Subcutaneous abdominal adipose tissue (tissue), 5 donors: ENCODE data around the gene ADAMTS5.

ENCODE experiments used
- H3K27ac ChIP-seq: one replicate; pipeline ENCODE4 v1.7.0; 2013; ENCODE audit warnings: low read depth, mild to moderate bottlenecking, inconsistent platforms, low read length, moderate library complexity
- H3K27me3 ChIP-seq, 5 donors: one replicate each; pipeline ENCODE4 v1.7.0; 2013; ENCODE audit warnings: low read length in 5 of 5, inconsistent platforms in 1 of 5; ENCODE audit not compliant: control insufficient read depth in 5 of 5, insufficient read depth in 4 of 5
- H3K36me3 ChIP-seq, 5 donors: one replicate each; pipeline ENCODE4 v1.7.0; 2013; ENCODE audit warnings: low read length in 5 of 5; ENCODE audit not compliant: control insufficient read depth in 5 of 5, insufficient read depth in 5 of 5
- H3K4me1 ChIP-seq, 5 donors: one replicate each; pipeline ENCODE4 v1.7.0; 2013; ENCODE audit warnings: low read length in 5 of 5, mild to moderate bottlenecking in 3 of 5, moderate library complexity in 1 of 5; ENCODE audit not compliant: control insufficient read depth in 5 of 5, insufficient read depth in 5 of 5
- H3K4me3 ChIP-seq, 5 donors: one replicate each; pipeline ENCODE4 v1.7.0; 2013; ENCODE audit warnings: low read length in 5 of 5, low read depth in 1 of 5
- H3K9ac ChIP-seq, 5 donors: one replicate each; pipeline ENCODE4 v1.7.0; 2013; ENCODE audit warnings: low read length in 5 of 5, mild to moderate bottlenecking in 4 of 5, moderate library complexity in 3 of 5
- H3K9me3 ChIP-seq, 5 donors: one replicate each; pipeline ENCODE4 v1.7.0; 2013; ENCODE audit warnings: low read length in 5 of 5; ENCODE audit not compliant: control insufficient read depth in 5 of 5
- donor health status: healthy.
- donor health status: healthy.
- donor health status: healthy.
- donor health status: healthy.
- donor health status: healthy.

Gene ADAMTS5

GRCh38 chr21:26935977-26936376 lies 30.9 kb downstream of the ADAMTS5 start:
- H3K27ac ChIP-seq: no peak overlapping the region
- no peak overlapping the region for H3K9ac ChIP-seq
- H3K27me3 ChIP-seq: no peaks in the 10 kb centered on the region
- no peak overlapping the region for H3K4me3 ChIP-seq
- H3K4me1 ChIP-seq: peaks cover 0 to 19% (median 17%) of the 10 kb centered on the region in 5 donors
- peaks cover 18 to 49% (median 39%) of the 10 kb centered on the region in 5 donors for H3K36me3 ChIP-seq
- no peaks in the 10 kb centered on the region for H3K9me3 ChIP-seq

- Histone ChIP-seq H3K27ac (no peak overlapping the region), H3K9ac (no peak overlapping the region), H3K27me3 (no peaks in the 10 kb centered on the region), H3K9me3 (no peaks in the 10 kb centered on the region), H3K36me3 (peaks cover 29 to 61% (median 53%) of the 10 kb centered on the region in 5 donors), H3K4me3 (no peak overlapping the region), H3K4me1 (peaks cover 0 to 6% (median 3%) of the 10 kb centered on the region in 5 donors)
These were observed 32.5 kb downstream of the ADAMTS5 start for GRCh38 chr21:26934383-26934782.

- Histone ChIP-seq H3K36me3 (peaks cover 38 to 65% (median 57%) of the 10 kb centered on the region in 5 donors), H3K4me3 (no peak overlapping the region), H3K9ac (no peak overlapping the region), H3K9me3 (no peaks in the 10 kb centered on the region), H3K27ac (no peak overlapping the region), H3K27me3 (no peaks in the 10 kb centered on the region), H3K4me1 (no peaks in the 10 kb centered on the region)
These were observed 33.4 kb downstream of the ADAMTS5 start for GRCh38 chr21:26933448-26933847.

- H3K4me3 ChIP-seq: no peak overlapping the region
- peaks cover 43 to 61% (median 54%) of the 10 kb centered on the region in 5 donors for H3K36me3 ChIP-seq
- no peak overlapping the region for H3K27ac ChIP-seq
- no peaks in the 10 kb centered on the region for H3K27me3 ChIP-seq
- no peak overlapping the region for H3K9ac ChIP-seq
- H3K4me1 ChIP-seq: peaks cover 0 to 4% (median 0%) of the 10 kb centered on the region in 5 donors
- H3K9me3 ChIP-seq: no peaks in the 10 kb centered on the region
These were observed 41.3 kb downstream of the ADAMTS5 start for GRCh38 chr21:26925636-26926035.

GRCh38 chr21:26925122-26925521 lies 41.8 kb downstream of the ADAMTS5 start:
- no peak overlapping the region for H3K9ac ChIP-seq
- no peak overlapping the region for H3K27ac ChIP-seq
- peaks cover 0 to 7% (median 0%) of the 10 kb centered on the region in 5 donors for H3K4me1 ChIP-seq
- peaks cover 38 to 57% (median 49%) of the 10 kb centered on the region in 5 donors for H3K36me3 ChIP-seq
- no peaks in the 10 kb centered on the region for H3K27me3 ChIP-seq
- no peak overlapping the region for H3K4me3 ChIP-seq
- no peaks in the 10 kb centered on the region for H3K9me3 ChIP-seq

GRCh38 chr21:26923986-26924385 lies 42.9 kb downstream of the ADAMTS5 start:
- no peaks in the 10 kb centered on the region for H3K9me3 ChIP-seq
- no peaks in the 10 kb centered on the region for H3K27me3 ChIP-seq
- no peak overlapping the region for H3K27ac ChIP-seq
- peaks cover 0 to 7% (median 0%) of the 10 kb centered on the region in 5 donors for H3K4me1 ChIP-seq
- no peak overlapping the region for H3K9ac ChIP-seq
- peaks cover 27 to 46% (median 40%) of the 10 kb centered on the region in 5 donors for H3K36me3 ChIP-seq
- no peak overlapping the region for H3K4me3 ChIP-seq

- Histone ChIP-seq H3K36me3 (peaks cover 9 to 23% (median 17%) of the 10 kb centered on the region in 5 donors), H3K9ac (no peak overlapping the region), H3K9me3 (no peaks in the 10 kb centered on the region), H3K27me3 (no peaks in the 10 kb centered on the region), H3K4me3 (no peak overlapping the region), H3K4me1 (peaks cover 0 to 19% (median 12%) of the 10 kb centered on the region in 5 donors), H3K27ac (no peak overlapping the region)
These were observed 46.8 kb downstream of the ADAMTS5 start for GRCh38 chr21:26920055-26920454.

GRCh38 chr21:26918323-26919079 lies 48.4 kb downstream of the ADAMTS5 start:
- Histone ChIP-seq H3K27me3 (no peaks in the 10 kb centered on the region), H3K4me1 (peaks cover 0 to 19% (median 12%) of the 10 kb centered on the region in 5 donors), H3K9ac (no peak overlapping the region), H3K36me3 (peaks cover under 1 to 10% (median 7%) of the 10 kb centered on the region in 5 donors), H3K4me3 (no peak overlapping the region), H3K9me3 (peaks cover 0 to 10% (median 0%) of the 10 kb centered on the region in 5 donors), H3K27ac (no peak overlapping the region)

- Histone ChIP-seq H3K27me3 (no peaks in the 10 kb centered on the region), H3K4me1 (peaks cover 0 to 19% (median 12%) of the 10 kb centered on the region in 5 donors), H3K36me3 (peaks cover 0 to 3% (median 0%) of the 10 kb centered on the region in 5 donors), H3K9me3 (peaks cover 0 to 13% (median 0%) of the 10 kb centered on the region in 5 donors), H3K4me3 (no peak overlapping the region), H3K27ac (no peak overlapping the region), H3K9ac (no peak overlapping the region)
These were observed 50.1 kb downstream of the ADAMTS5 start for GRCh38 chr21:26916799-26917198.

- Histone ChIP-seq H3K9ac (no peak overlapping the region), H3K36me3 (no peaks in the 10 kb centered on the region), H3K4me3 (no peak overlapping the region), H3K27ac (no peak overlapping the region), H3K9me3 (peaks cover 0 to 13% (median 0%) of the 10 kb centered on the region in 5 donors), H3K27me3 (no peaks in the 10 kb centered on the region), H3K4me1 (peaks cover 0 to 16% (median 10%) of the 10 kb centered on the region in 5 donors)
These were observed 52.3 kb downstream of the ADAMTS5 start for GRCh38 chr21:26914557-26914956.
